DND-41 (cell line): ENCODE measurements around the gene SIGLEC8.

Source experiments
- ATAC-seq: fragments of 200-7000 bp; cut with Tn5 transposase; 3 replicates; pipeline ENCODE4 v1.9.1; 2021; ENCODE audit warnings: low read depth; ENCODE audit not compliant: insufficient read depth
- DNase-seq: peaks from one replicate; pipeline ENCODE4 v3.0.0-alpha.2; 2020
- H2AFZ ChIP-seq: 2 replicates; pipeline ENCODE4 v1.6.0; 2012; ENCODE audit warnings: low read depth, low read length
- H3K27ac ChIP-seq: 2 replicates; pipeline ENCODE4 v1.5.1; 2012; ENCODE audit warnings: low read length, inconsistent platforms
- H3K27me3 ChIP-seq: fragments of 200-600 bp; sonication (generic); 2 replicates; pipeline ENCODE4 v1.6.0; 2012; ENCODE audit warnings: low read length, mild to moderate bottlenecking, inconsistent platforms; ENCODE audit not compliant: insufficient read depth, poor library complexity
- H3K36me3 ChIP-seq: 2 replicates; pipeline ENCODE4 v1.5.1; 2012; ENCODE audit warnings: low read length, inconsistent platforms; ENCODE audit not compliant: insufficient read depth
- H3K4me1 ChIP-seq: 2 replicates; pipeline ENCODE4 v1.5.1; 2012; ENCODE audit warnings: mild to moderate bottlenecking, low read length; ENCODE audit not compliant: insufficient read depth
- H3K4me2 ChIP-seq: 2 replicates; pipeline ENCODE4 v1.6.0; 2012; ENCODE audit warnings: mild to moderate bottlenecking, moderate library complexity, low read length, inconsistent platforms; ENCODE audit not compliant: insufficient read depth
- H3K4me3 ChIP-seq, 2 experiments: fragments of 200-600 bp in 1 of 2; shearing (Covaris generic) in 1 of 2; 2 replicates each; pipeline ENCODE4 v1.5.1; 2012 to 2016; ENCODE audit warnings: inconsistent platforms in 2 of 2, low read length in 2 of 2, mild to moderate bottlenecking in 2 of 2, low read depth in 1 of 2, moderate library complexity in 1 of 2
- H3K79me2 ChIP-seq: 2 replicates; pipeline ENCODE4 v1.6.0; 2012; ENCODE audit warnings: low read length, inconsistent platforms; ENCODE audit not compliant: insufficient read depth
- H3K9ac ChIP-seq: 2 replicates; pipeline ENCODE4 v1.6.0; 2012; ENCODE audit warnings: low read depth, mild to moderate bottlenecking, inconsistent platforms, low read length, moderate library complexity
- H3K9me3 ChIP-seq: 2 replicates; pipeline ENCODE4 v1.5.1; 2012; ENCODE audit warnings: low read length, moderate library complexity, mild to moderate bottlenecking, inconsistent platforms; ENCODE audit not compliant: insufficient read depth, severe bottlenecking
- H4K20me1 ChIP-seq: 2 replicates; pipeline ENCODE4 v1.6.0; 2012; ENCODE audit warnings: low read length; ENCODE audit not compliant: insufficient read depth
- CTCF ChIP-seq: IDR thresholded peaks from 2 replicates; pipeline ENCODE4 v1.5.1; 2012; ENCODE audit warnings: borderline replicate concordance, low read length, moderate library complexity, mild to moderate bottlenecking; ENCODE audit not compliant: poor library complexity, severe bottlenecking; ENCODE audit errors: extremely low read depth
- EZH2 ChIP-seq: IDR thresholded peaks from 3 replicates; pipeline ENCODE4 v1.6.1; 2012; ENCODE audit warnings: borderline replicate concordance, low read depth, mild to moderate bottlenecking, moderate library complexity, low read length, inconsistent platforms; ENCODE audit not compliant: severe bottlenecking

The SIGLEC8 gene

GRCh38 chr19:51458051-51458645 lies at the start of gene SIGLEC8:
Gene SIGLEC8 (minus strand): TSS chr19:51458454. CDS start chr19:51458387, 67 bp downstream.
- H3K4me1 ChIP-seq: no peaks in the 10 kb centered on the region
- DNase-seq (no peak), ATAC-seq (no peak)
- H3K9me3 ChIP-seq: no peaks in the 10 kb centered on the region
- H3K27me3 ChIP-seq: no peaks in the 10 kb centered on the region
- no peak for TF ChIP-seq CTCF
- TF ChIP-seq EZH2: no peak
- no peak within 1 kb of the TSS for H3K4me3 ChIP-seq
- H3K27ac ChIP-seq: no peak within 1 kb of the TSS
- H3K4me2 ChIP-seq: no peak within 1 kb of the TSS
- H2AFZ ChIP-seq: no peak within 1 kb of the TSS
- H3K9ac ChIP-seq: no peak within 1 kb of the TSS
- no peaks in the 10 kb centered on the region for H3K36me3 ChIP-seq
- H4K20me1 ChIP-seq: no peaks in the 10 kb centered on the region
- H3K79me2 ChIP-seq: no peaks in the 10 kb centered on the region

- DNase-seq (no peak), ATAC-seq (no peak)
- no peak overlapping the region for H2AFZ ChIP-seq
- H4K20me1 ChIP-seq: no peaks in the 10 kb centered on the region
- H3K27me3 ChIP-seq: no peaks in the 10 kb centered on the region
- TF ChIP-seq CTCF (no peak), EZH2 (no peak)
- H3K4me3 ChIP-seq: no peak overlapping the region
- no peaks in the 10 kb centered on the region for H3K9me3 ChIP-seq
- H3K4me1 ChIP-seq: no peaks in the 10 kb centered on the region
- no peak overlapping the region for H3K9ac ChIP-seq
- no peak overlapping the region for H3K4me2 ChIP-seq
- no peaks in the 10 kb centered on the region for H3K79me2 ChIP-seq
- no peaks in the 10 kb centered on the region for H3K36me3 ChIP-seq
- no peak overlapping the region for H3K27ac ChIP-seq
Observed at GRCh38 chr19:51507640-51508058, 49.4 kb upstream of the SIGLEC8 start.

GRCh38 chr19:51507192-51507591 lies 48.9 kb upstream of the SIGLEC8 start:
- DNase-seq: no peak
- no peak overlapping the region for H3K4me2 ChIP-seq
- no peak overlapping the region for H3K4me3 ChIP-seq

More at GRCh38 chr19:51507192-51507591, 48.9 kb upstream of the SIGLEC8 start:
- Histone ChIP-seq H4K20me1 (no peaks in the 10 kb centered on the region), H3K9me3 (no peaks in the 10 kb centered on the region), H3K9ac (no peak overlapping the region), H3K27me3 (no peaks in the 10 kb centered on the region), H2AFZ (no peak overlapping the region), H3K27ac (no peak overlapping the region), H3K4me1 (no peaks in the 10 kb centered on the region), H3K36me3 (no peaks in the 10 kb centered on the region), H3K79me2 (no peaks in the 10 kb centered on the region)
- no peak for ATAC-seq
- TF ChIP-seq EZH2: no peak
- TF ChIP-seq CTCF: no peak
